Measurements from ENCODE around the gene EHBP1.

The EHBP1 gene

DNA sequence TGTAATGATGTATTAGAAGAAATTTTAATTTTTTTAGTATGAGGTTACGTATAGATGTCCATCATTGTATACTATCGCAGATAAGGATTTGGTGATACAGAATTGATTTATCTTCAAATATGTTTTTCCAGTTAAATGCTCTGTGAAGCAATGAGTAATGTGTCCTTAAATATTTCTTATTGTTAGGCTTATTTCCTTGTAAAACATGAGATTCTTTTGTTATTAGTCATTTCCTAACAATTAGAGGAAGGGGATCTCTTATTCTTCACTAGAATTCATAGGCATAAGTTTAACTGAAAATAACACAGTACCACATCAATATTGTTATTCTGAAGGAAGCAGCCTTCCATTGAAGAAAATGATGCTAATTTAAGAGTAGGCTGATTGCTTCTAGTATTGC, 329.7 kb downstream of the EHBP1 start:
- no peak for DNase-seq

DNA sequence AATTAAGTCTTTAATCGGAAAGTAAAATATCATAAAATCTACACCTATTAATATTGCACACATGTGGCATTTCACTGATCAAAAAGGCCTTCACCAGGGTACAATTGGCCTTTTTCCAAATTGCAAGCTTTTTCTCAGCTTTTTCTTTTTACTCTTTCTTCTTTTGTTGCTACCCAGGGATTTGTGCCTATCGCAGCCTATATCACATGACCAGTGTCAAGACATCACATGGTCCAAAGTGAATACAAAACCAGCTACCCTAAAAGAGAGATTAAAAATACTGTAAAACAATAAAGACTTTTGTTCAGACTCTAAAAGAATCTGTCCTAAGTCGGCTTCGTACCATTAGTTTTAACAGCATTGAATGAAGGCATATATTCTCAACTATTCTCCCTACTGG, 330.1 kb downstream of the EHBP1 start:
- DNase-seq, result no peak

DNA sequence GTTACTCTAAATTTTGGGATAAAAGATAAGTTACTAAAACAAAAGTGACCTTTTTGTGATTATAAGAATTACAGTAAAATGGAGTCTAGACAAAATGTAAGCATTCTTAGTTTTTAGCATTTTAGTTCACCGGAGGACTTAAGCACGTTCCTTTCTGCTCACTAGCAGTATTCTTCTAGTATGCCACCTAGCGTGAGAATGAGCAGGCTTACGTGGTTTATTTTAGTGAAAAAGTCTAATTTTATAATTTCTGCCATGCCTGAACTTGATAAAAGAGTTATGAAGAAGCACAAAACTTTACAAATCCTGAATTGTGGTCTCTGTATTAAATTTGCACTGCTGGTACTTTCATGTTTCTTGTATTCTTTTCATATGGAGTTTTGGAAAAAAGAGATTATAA, 332.5 kb downstream of the EHBP1 start:
- DNase-seq, result no peak

DNA sequence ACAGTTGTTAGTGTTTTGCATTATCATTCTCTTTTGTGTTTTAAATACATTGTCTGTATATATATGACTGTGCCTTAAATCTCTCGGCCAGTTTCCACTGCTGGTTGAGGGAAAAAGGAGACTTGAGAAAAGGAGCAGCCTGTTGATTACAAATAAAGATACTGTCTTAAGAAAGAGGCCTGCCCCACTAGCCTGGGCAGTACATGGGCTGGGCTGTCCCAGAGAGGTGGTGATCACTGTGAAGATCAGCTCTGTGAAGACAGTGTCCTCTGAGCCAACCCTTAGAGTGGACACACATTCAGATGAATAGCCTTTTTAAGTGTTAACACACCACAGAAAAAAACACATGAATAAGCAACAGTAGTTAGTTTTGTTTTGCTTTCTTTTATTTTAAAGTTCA, 335.1 kb downstream of the EHBP1 start:
- no peak for DNase-seq

DNA sequence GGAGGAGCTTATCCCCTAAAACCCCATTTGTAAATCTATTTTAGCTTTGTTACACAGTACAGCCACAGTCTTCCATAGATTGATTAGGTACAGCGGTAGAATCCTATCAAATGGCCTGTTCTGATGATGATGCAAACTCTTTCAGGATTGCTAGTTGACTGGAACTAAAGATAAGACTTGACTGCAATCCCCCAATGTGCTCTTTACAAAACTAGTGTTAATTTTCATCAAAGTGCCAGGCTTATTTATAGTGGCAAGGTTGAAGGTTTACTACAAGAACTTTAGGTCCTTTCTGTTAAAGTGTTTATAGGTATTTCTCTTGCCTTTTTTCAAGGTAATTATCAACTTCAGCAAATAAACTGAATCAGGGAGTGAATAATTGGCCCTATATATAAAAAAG, 336.1 kb downstream of the EHBP1 start:
- DNase-seq, result no peak

DNA sequence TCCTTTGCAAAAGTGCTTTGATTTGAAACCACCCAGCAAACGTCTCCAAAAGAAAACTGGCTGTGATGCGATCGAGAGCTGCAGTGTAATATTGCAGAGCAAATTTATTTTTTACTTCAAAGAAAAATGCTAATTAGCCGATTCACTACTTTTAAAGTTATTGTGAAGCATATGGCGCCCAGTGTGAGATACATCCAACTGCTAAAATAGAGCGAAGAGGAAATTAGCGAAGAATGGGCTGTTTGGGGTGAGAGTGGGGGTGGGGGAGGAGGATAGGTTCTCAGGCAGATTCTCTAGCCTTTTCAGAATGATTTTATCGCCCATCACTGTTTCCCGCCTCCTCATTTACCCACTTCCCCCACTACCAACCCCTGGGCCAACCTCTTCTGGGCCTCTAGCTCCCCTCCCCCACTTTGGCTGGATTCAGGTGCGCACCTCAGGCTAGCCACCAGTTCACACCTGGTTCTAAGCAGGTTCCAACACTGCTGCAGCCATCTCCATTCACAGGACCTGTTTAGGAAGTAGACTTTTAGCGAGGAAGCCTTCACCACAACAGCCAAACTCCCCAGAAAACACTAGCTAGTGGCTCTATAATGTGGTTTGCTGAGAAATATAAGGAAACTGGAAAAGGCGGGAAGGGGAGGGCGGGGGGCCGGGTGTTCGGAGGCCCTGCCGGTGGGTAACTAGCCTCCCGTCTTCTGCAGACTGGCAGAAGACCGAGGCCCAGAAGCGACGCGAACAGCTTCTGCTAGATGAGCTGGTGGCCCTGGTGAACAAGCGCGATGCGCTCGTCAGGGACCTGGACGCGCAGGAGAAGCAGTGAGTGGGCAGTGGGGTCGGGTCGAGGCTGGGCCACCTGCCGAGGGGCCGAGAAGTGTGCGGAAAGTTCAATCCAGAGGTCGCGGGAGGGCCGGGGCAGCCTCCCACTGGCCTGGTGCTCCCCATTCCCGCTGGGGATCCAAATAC, 339.1 kb downstream of the EHBP1 start:
- DNase-seq, result no peak

DNA sequence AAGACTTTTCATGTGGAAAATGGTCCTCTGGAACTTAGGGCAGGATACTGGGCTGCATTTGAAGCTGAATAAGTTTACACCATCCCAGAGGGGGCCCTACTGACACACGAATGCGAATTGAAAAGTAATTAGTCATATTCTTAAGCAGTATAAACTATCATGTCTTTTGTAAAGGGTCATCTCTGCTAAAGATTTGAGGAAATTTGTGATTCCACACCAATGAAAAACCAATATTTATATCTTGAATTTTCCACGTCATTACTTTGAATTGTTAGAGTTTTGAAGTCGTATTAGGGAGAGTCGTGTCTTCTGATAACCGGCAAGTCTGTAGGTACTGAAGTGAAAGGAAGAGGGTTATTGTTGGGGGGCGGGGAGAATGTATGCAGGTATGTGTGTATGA, 341.0 kb downstream of the EHBP1 start:
- DNase-seq, result no peak

DNA sequence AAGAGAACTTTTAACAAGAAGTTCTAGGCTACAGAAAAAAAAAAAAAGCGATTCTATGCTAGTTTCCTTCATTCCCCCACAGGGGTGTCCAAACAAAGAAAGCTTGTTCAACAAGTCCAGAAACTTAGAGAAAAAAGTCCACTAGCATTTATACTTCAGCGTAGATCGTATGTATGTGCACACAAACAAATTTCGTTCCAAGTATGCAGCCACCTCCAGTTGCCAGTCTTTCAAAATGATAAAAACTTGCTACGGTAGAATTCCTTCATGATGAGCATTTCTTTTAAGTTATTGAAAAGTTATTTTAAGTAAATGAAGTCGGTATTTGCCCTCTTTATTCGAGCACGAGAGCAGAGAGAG, 341.4 kb downstream of the EHBP1 start:
- no peak for DNase-seq

DNA sequence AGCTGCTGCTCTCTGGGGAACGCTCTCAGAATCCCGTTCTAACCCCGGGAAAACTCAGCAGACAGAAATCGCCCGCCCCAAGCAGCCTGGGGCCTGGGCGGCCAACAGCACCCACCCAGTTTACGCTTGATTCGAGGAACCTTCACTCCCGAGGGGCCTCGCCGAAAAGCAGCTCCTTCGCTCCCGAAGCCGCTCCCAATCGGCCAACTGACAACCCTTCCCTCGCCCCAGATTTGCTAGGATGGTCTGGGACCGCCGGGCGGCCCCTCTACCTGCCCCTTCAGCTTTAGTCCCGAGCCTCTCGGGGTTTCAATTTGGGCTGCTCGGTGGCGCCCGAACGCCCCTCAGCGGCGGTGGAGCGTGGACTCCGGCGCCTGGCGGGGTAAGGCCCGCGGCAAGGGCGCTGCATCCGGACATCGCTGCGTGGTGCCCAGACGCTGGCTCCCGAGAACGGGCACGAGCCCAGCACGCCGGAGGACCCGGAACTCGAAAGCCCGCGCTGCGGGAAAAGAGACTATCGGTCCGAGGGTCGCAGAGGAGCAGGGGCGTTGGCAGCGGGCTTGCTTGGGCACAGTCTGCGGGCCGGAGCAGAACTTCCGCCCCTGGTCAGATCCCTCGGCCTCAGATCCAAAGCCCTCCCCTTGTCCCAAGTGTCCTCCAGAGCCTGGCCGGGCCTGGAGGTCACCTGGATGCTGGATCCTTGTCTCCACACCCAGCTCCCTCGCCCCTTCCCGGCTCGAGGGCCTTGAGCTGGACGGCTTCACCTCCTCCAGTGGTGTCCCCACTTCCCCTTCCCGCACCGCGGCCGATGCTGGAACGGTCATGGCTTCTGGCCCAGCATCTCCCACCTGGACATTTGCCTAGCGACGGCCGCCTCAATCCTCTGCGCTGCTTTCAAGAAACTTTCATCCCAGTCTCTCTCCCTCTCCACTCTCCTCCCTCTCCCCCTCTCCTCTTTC, 342.1 kb downstream of the EHBP1 start:
- DNase-seq, result no peak

DNA sequence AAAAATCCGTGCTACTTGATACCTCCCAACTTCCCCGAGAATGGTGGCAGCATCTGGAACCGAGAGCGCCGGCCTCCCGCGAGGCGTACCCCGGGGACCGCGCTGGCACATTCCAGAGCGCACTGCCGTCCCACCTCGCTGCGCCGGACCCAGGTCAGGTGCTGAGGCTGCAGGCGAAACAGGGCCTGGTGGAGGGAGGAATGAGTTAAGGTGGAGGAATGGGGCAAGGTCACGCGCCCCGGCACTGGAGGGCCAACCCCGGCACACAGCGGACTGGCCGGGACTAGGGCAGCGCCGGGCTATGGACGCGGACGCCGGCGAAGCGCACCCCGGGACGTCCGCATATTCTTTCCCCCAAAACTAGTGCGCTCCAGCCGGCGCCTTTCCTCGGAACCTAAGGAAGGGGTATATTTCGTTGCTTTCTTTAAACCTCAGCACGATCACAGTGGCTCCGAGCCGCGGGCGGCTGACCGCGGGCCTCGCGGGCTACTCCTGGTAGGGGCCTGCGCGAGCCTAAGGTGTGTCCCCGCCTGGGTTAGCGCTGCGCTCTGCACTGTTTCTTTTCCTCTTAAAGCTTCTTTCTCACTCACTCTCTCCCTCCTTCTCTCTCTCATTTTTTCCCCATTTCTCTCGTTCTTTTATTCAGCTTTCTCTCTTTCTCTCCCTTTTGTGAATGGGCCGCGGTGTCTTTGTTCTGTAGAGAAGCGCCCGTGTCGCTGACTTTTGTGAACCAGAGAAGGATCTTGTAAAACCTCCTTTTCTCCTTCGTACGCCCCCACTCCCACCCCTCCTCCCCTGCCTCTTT, 343.1 kb downstream of the EHBP1 start:
- no peak for DNase-seq

DNA sequence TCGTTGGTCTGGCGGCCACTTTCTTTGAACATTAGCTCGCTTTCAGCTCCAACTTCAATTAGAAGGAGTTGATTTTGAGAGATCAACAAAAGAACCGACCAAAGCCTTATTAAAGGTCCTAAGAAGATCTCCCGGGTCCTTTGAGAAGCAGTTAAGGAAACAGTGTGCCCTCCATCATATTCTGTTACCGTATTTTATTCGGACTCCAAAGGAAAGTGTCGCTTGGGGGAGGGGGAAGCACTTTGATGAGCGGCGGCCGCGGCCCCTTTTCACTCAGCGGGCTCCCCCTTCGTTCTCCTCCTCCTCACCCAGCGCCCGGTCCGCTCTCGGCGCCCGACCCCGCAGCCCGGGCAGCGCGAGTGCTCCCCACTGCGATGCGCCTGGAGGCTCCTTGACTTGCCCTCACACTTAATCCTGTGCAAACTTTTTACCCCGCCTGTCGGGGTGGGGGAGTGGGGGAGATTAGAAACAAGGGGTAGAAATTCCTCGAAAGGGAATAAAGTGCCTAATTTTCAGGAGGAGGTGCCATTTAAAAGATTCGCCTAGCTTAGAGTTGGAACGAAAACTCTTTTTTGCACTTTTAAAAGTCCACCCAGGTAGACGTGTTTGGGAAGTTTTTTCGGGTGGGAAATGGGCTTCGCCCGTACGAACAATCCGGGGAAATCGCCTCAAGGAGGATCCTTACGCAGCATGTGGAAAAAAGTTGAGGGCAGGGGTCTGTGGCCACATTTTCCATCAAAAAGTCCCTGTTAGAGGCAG, 343.9 kb downstream of the EHBP1 start:
- DNase-seq, result no peak

DNA sequence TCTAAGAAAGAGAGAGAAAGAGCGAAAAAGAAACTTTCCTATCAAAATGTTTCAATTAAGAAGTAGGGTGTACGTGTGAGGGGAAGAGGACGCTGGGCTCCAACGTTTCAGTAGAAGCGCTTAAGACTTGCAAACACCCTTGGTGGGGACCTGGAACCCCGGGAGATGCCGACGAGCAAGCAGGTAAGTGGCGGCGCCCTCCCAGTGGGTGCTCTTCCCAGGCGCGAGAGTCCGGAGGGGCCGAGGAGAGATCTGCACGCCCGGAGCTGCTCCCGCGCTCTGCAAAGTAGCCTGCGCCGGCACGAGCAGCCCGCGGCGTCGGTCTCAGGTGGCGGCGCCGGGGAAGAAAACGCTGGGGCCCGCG, 344.4 kb downstream of the EHBP1 start:
- no peak for DNase-seq

DNA sequence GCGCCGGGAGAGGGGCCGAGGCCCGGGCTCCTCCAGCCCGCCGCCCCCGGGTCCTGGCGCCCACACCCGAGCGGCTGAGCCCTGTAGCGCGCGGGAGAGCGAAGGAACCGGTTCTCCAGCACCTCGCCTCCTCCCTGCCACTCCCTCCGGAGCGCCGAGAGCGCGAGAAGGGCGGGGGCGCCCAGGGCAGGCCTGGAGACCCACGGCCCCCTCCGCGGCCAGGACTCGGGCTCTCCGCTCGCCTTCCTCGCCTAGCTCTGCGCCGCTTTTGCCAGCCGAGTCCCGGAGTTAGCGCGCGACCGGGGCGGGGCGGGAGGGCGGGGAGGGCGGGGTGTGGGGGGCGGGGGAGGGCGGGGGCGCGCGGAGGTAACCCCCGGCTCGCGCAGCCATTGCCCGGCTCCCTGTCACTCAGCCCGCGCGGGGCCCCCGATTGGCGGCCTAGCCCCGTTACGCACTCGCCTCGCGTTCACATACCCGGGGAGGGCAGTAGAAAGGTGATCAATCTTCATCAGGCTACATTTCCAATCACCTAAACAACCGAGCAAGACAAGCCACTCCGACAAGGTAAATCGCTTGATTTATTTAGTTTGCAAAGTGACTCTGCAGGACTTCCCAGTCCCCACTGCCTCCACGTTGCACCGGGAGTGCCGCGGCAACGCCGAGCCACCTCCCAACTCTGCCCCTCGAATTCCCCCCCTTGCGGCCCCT, 345.0 kb downstream of the EHBP1 start, which contains the start of gene OTX1:
Gene OTX1, plus strand, starts transcription at position 497 of the 708 bp plus-strand sequence. CDS start 2,161 bp downstream, outside the sequence.
- no peak for DNase-seq

DNA sequence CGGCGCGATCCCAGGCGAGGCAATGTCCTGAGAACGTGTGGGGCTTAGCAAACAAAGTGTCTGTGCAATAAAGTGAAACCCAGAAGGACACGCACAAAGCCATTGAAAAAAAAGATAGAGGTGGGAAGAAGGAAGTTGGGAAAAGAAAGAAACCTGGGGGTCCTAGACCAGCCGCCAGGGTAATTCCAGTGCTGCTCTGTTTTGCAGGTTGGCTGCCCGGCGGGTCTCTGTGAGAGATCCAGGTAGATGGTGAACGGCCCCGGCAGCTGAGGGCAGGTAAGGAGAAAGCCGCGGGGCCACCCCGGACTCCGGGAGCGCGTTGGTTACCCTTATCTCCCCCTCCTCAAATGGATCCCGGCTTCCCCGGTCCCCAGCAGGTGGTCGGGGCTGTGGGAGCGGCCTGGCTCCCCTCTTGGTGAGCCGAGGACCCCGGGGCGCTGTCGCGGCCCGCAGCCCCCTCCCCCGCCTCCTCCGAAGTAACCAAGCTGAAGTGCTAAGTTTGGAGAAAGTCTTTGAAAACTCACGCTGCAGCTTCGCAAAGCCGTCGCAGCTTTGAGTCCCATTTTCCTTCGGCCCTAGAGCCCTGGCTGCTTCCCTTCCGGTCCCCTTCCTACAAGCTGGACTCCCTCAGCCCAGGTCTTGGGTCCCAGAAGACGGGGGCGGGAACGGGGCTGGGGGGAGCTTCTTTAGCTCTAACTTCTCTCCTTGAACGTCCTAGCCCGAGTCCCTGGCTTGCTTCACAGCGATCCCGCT, 345.7 kb downstream of the EHBP1 start:
- no peak for DNase-seq

DNA sequence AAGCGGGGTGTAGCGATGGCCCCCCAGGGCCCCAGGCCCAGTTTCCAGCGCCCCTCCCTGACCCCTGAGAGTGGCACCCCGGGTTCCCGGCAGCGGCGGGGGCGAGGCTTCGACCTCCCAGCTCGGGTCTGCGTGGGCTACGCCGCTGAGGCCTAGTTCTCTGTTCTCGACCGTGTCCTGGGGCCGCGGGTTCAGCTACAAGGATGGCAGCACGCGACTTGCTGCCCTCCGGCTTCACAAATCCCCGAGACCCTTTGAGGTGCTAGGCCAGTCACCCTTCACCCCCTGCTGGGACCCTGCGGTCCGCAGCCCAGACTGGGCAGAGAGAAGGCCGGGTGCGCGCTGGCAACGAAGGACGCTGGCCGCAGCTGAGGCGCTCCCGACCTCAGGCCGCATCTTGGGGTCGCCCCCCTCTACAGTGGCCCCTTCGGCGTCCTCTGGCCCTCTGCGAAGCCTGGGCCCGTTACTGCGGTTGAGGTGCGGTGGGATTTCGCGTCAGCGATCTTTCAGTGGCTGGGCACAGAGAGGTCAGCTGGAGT, 346.4 kb downstream of the EHBP1 start:
- DNase-seq, result no peak

DNA sequence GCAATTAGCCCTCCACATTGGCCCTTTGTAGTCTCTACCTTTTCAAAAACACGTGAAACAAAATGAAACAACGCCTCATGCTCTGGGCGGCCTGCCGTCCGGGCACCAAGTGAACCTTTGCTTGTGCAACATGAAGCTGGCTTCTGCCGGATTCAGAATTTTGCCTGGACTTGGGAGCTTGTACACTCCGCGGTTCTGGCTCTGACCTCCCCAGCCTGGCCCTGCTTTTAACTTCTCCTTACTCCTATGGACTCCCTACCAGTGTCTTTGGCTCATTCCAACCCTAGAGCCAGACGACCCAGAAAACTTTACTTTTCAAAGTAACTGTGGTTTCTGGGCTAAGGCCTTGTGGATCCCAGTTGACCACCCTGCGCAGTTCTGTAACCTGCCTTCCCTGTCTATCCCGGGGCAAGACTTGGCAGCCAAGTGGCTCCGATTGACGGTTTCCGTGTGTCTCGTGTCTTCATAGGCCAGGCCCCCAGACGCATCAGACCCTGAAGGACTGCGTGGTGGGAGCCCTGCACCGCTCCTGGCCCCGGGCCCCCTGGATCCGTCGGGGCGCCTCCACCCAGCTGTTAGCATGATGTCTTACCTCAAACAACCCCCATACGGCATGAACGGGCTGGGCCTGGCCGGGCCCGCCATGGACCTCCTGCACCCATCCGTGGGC, 347.0 kb downstream of the EHBP1 start:
- DNase-seq, result no peak

DNA sequence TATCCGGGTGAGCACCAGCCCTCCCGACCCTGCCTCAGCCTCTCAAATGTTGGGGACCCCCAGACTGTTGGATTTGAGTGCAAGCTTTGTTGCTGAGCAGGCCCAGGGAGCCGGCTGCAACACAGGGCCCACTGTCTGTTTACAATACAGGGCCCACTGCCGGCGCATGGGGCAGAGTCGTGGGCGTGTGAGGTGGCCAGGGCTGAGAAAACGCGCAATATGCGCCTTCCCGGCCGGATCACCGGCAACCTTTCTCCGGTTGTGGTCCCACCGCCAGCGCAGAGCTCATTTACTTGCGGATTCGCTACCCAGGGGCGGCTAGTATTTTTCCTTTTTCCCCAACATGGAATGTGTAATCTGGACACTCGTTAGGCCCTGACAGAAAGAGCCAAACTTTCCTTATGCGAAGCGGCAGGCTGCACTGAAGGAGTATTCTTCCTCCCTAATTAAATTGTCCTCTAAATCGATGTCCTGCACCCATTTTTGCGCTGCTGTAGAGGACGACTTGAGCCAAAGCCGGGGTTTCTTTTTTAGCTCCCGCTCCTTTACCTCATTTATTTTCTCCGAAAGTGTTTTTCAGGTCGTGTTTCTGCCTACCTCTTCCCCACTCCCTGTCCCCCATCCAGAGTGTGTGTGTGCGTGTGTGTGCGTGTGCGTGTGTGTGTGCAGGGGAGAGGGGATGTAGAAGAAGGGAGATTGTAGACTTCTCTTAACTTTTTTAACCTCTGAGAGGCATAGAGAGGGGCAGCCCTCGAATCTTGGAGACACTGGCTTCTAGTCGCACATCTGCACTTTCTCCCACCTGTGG, 347.8 kb downstream of the EHBP1 start:
- DNase-seq, result no peak

DNA sequence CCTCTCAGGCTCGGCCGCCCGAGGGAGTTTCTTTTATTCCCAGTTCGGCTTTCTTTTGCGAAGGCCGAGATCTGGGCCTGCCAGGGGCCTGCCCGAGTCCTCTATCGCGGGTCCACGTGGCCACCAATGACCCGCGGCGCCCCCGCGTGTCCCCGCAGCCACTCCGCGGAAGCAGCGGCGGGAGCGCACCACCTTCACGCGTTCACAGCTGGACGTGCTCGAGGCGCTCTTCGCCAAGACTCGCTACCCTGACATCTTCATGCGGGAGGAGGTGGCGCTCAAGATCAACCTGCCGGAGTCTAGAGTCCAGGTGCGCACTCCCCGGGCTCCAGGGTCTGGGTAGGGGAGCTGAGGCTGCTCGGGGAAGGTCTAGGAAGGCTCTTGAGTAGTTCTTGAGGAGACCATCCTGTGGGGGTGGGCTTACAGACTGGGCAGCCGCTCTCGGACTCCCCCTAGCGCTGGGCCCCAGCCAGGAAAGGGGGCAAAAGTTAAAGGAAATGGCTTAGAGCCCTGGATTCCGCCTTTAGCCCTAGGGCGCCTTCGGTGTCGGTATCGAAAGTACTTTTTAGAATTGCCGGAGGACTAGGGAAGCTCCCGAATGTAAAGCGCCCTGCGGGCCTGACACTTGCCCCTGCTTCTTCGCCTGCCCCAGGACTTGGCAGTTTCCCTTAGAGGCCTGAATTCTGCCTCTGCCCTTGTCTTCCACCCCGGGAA, 348.5 kb downstream of the EHBP1 start:
- no peak for DNase-seq
